GM12878 (cell line): ENCODE measurements around the gene STRN4. TPM values are rescaled to one million over a fixed set of nuclear protein-coding genes. Genes with fewer than 3 reads are reported as not detected.

ENCODE experiments used
- ATAC-seq: fragments of 200-7000 bp; cut with Tn5 transposase; 3 replicates; pipeline ENCODE4 v1.9.1; 2020; ENCODE audit warnings: mild to moderate bottlenecking, moderate library complexity
- BruUV-seq: library from RNA; stranded (reverse); fragments of 400-500 nt; replicated peaks from 2 replicates; lab custom pipeline; 2021; lab: Mats Ljungman, UMichigan
- CTCF ChIA-PET: fragments of 300-600 bp; sonication (Branson Sonifier 250); formaldehyde crosslinking; extraction: SDS; loops from one replicate; lab custom pipeline; 2021; ENCODE audit warnings: inconsistent platforms; lab: Yijun Ruan, JAX
- POLR2A ChIA-PET: fragments of 350-600 bp; formaldehyde crosslinking; extraction: SDS; loops from one replicate; lab custom pipeline; 2021; ENCODE audit warnings: inconsistent platforms; lab: Charles Lee
- RAD21 ChIA-PET: fragments of 300-600 bp; sonication (Branson Sonifier 250); formaldehyde crosslinking; loops from one replicate; lab custom pipeline; 2023; ENCODE audit warnings: antibody characterized with exemption; ENCODE audit not compliant: unreplicated experiment; lab: Charles Lee
- SMC1A ChIA-PET: fragments of 300-600 bp; sonication (Branson Sonifier 250); formaldehyde crosslinking; loops from one replicate; lab custom pipeline; 2023; ENCODE audit not compliant: unreplicated experiment, uncharacterized antibody; lab: Charles Lee
- DNase-seq: peaks from one replicate; pipeline ENCODE4 v3.0.0-alpha.2; 2011; ENCODE audit warnings: low read depth, low spot score
- FAIRE-seq: peaks from 3 replicates; lab custom pipeline; 2011; peaks lifted over from hg19 to GRCh38; lab: Jason Lieb, UNC
- H2AFZ ChIP-seq: 2 replicates; pipeline ENCODE4 v1.6.0; 2011; ENCODE audit warnings: low read depth, low read length, control low read depth; ENCODE audit not compliant: control insufficient read depth
- H3K27ac ChIP-seq: 2 replicates; pipeline ENCODE4 v1.5.1; 2011; ENCODE audit warnings: control low read depth; ENCODE audit not compliant: control insufficient read depth, insufficient read depth
- H3K27me3 ChIP-seq, 2 experiments: replicated peaks in 1 of 2; 2 replicates each; pipeline versions ENCODE4 v1.6.0 to v1.6.1; 2011; ENCODE audit warnings: low read length in 1 of 2; ENCODE audit not compliant: control insufficient read depth in 2 of 2, insufficient read depth in 2 of 2
- H3K36me3 ChIP-seq, 2 experiments: 2 replicates each; pipeline ENCODE4 v1.5.1; 2011; ENCODE audit warnings: low read length in 1 of 2; ENCODE audit not compliant: control insufficient read depth in 2 of 2, insufficient read depth in 2 of 2
- H3K4me1 ChIP-seq: 2 replicates; pipeline ENCODE4 v1.6.1; 2011; ENCODE audit warnings: mild to moderate bottlenecking, low read length, moderate library complexity, mixed read lengths; ENCODE audit not compliant: control insufficient read depth, insufficient read depth
- H3K4me2 ChIP-seq: 2 replicates; pipeline ENCODE4 v1.6.0; 2011; ENCODE audit warnings: control low read depth; ENCODE audit not compliant: control insufficient read depth, insufficient read depth
- H3K4me3 ChIP-seq: fragments of 200-600 bp; sonication (generic); 2 replicates; pipeline ENCODE4 v1.5.1; 2016
- H3K79me2 ChIP-seq: 2 replicates; pipeline ENCODE4 v1.6.0; 2011; ENCODE audit warnings: low read length; ENCODE audit not compliant: control insufficient read depth, insufficient read depth
- H3K9ac ChIP-seq: 2 replicates; pipeline ENCODE4 v1.8.0; 2011; ENCODE audit warnings: low read length, control low read depth, mixed read lengths; ENCODE audit not compliant: control insufficient read depth, insufficient read depth
- H3K9me3 ChIP-seq: replicated peaks from 3 replicates; pipeline ENCODE4 v1.5.1; 2011; ENCODE audit warnings: mild to moderate bottlenecking, low read length; ENCODE audit not compliant: control insufficient read depth, insufficient read depth
- H4K20me1 ChIP-seq: 2 replicates; pipeline ENCODE4 v1.6.0; 2011; ENCODE audit not compliant: control insufficient read depth, insufficient read depth
- CTCF ChIP-seq, 3 experiments: IDR thresholded peaks in 2 of 3; conservative IDR thresholded peaks in 1 of 3; 2 replicates each; pipeline ENCODE4 v1.5.1; 2011; ENCODE audit warnings: low read depth in 3 of 3, low read length in 3 of 3, mild to moderate bottlenecking in 3 of 3, control low read depth in 2 of 3, moderate library complexity in 2 of 3, inconsistent platforms in 1 of 3, mixed read lengths in 1 of 3; ENCODE audit not compliant: control insufficient read depth in 2 of 3, insufficient read depth in 1 of 3; ENCODE audit errors: extremely low read depth in 1 of 3
- E4F1 ChIP-seq: fragments of 450-650 bp; IDR thresholded peaks from 2 replicates; pipeline ENCODE4 v1.6.1; 2018; ENCODE audit warnings: borderline replicate concordance, mild to moderate bottlenecking; ENCODE audit not compliant: partially characterized antibody
- EZH2 ChIP-seq: IDR thresholded peaks from 2 replicates; pipeline ENCODE4 v1.6.1; 2012; ENCODE audit warnings: low read depth, mild to moderate bottlenecking, control low read depth, inconsistent platforms, low read length, borderline replicate concordance; ENCODE audit not compliant: control insufficient read depth
- FOS ChIP-seq: IDR thresholded peaks from 3 replicates; pipeline ENCODE4 v1.6.1; 2011; ENCODE audit warnings: borderline replicate concordance; ENCODE audit not compliant: insufficient read length; ENCODE audit errors: extremely low read depth
- MYC ChIP-seq: IDR thresholded peaks from 2 replicates; pipeline ENCODE4 v1.6.1; 2011; ENCODE audit warnings: mild to moderate bottlenecking, low read length, moderate library complexity, inconsistent platforms; ENCODE audit not compliant: insufficient read depth, insufficient replicate concordance, insufficient read length, severe bottlenecking
- NR2F1 ChIP-seq: fragments of 450-650 bp; conservative IDR thresholded peaks from 2 replicates; pipeline ENCODE4 v1.6.1; 2017; ENCODE audit warnings: mild to moderate bottlenecking
- RAD21 ChIP-seq: IDR thresholded peaks from 2 replicates; pipeline ENCODE4 v1.6.1; 2011; ENCODE audit warnings: mild to moderate bottlenecking, low read depth, low read length, moderate library complexity; ENCODE audit not compliant: insufficient read depth
- RFX5 ChIP-seq: IDR thresholded peaks from 2 replicates; pipeline ENCODE4 v1.6.1; 2011; ENCODE audit warnings: low read depth, low read length, improper control_type of control experiment
- SMC3 ChIP-seq: IDR thresholded peaks from 2 replicates; pipeline ENCODE4 v1.6.1; 2011; ENCODE audit warnings: low read length, improper control_type of control experiment, borderline replicate concordance
- YY1 ChIP-seq: IDR thresholded peaks from 2 replicates; pipeline ENCODE4 v1.6.1; 2011; ENCODE audit warnings: low read depth, mild to moderate bottlenecking, low read length
- ZBTB11 ChIP-seq: fragments of 450-650 bp; formaldehyde crosslinking; IDR thresholded peaks from 2 replicates; pipeline ENCODE4 v1.5.0; 2022; ENCODE audit warnings: mild to moderate bottlenecking, missing genetic modification characterization
- WGBS: methylation state at CpG from one replicate; pipeline ENCODE4 v1.1.6; 2016; ENCODE audit warnings: low lambda C conversion rate; ENCODE audit not compliant: insufficient replicate concordance, insufficient coverage; ENCODE audit errors: missing lambda C conversion rate; 5-methylcytosine and 5-hydroxymethylcytosine counted together
- in situ Hi-C: fragments of 300-500 bp; cut with MboI; formaldehyde crosslinking; loops from 9 replicates; pipeline ENCODE4 v1.14.3; 2018; ENCODE audit warnings: mixed read lengths
- intact Hi-C: fragments of 100-400 bp; cut with micrococcal nuclease; formaldehyde crosslinking; loops from one replicate; pipeline ENCODE4 v1.14.2; 2022; ENCODE audit not compliant: unreplicated experiment
- polyA plus RNA-seq, 11 experiments: library from polyadenylated mRNA; depleted of rRNA in 4 of 11; unstranded in 6 of 11; stranded (reverse) in 5 of 11; fragments of >200 nt; fragmentation: Nextera tagmentation in 4 of 11; fragmentation: Illumina TruSeq in 1 of 11; extraction: Ambion mirVana in 4 of 11; extraction: Trizol in 1 of 11; gene quantifications; 1 replicate in 1 of 11; 2 replicates in 10 of 11; pipeline versions ENCODE4 v1.2.1 to v1.2.3, GENCODE V29; 2011 to 2016; ENCODE audit warnings: inconsistent platforms in 2 of 11, missing spikeins in 2 of 11, low read depth in 1 of 11
- total RNA-seq, 4 experiments: library from RNA; depleted of rRNA in 3 of 4; stranded (reverse); fragments of >200 nt in 3 of 4; fragmentation: Illumina TruSeq in 1 of 4; extraction: Trizol in 1 of 4; gene quantifications; 2 replicates each; pipeline versions ENCODE4 v1.2.1 to v1.2.3, GENCODE V29; 2013 to 2021

STRN4 gene
- total and polyA plus RNA-seq, 10 of the 15 experiments (the other 5 are each of a cell fraction or from before 2014, with no cell fraction given): 0.42 to 62.8 (median 22.5) TPM

GRCh38 chr19:46748325-46749109 lies 2.3 kb upstream of the STRN4 start:
- no peaks in the 10 kb centered on the region for H3K9me3 ChIP-seq
- H3K4me3 ChIP-seq: no peak overlapping the region
- FAIRE-seq (no peak), ATAC-seq (peak; percentile 45), DNase-seq (no peak)
- H3K9ac ChIP-seq: no peak overlapping the region
- intact Hi-C loops: no loop called here
- H3K4me1 ChIP-seq: peaks cover 12% of the 10 kb centered on the region
- no peaks in the 10 kb centered on the region for H3K27me3 ChIP-seq
- ChIA-PET SMC1A (no interaction called here), RAD21 (interaction anchor here (0.8 to 1.0 kb wide), 2 partner anchors 43 to 45 kb away, joined by 3 to 4 read pairs; no protein-coding TSS in a partner anchor), POLR2A (interaction anchor here (0.6 kb wide), 1 partner anchor 112 kb away, joined by 4 read pairs; no protein-coding TSS in a partner anchor), CTCF (interaction anchor here (0.5 to 8.9 kb wide), 17 partner anchors 9 to 265 kb away, joined by 3 to 134 read pairs (median 4); partner anchors contain the start of genes DACT3 and SLC1A5)
- BruUV-seq: no TSS peak
- peaks cover 33% of the 10 kb centered on the region for H3K79me2 ChIP-seq
- in situ Hi-C loops: no loop called here
- no peaks in the 10 kb centered on the region for H3K36me3 ChIP-seq
- WGBS: 61% methylated on average over 21 of the region's 21 CpGs
- H4K20me1 ChIP-seq: no peaks in the 10 kb centered on the region; the same call in 1 of the 2 replicates
- no peak overlapping the region for H3K4me2 ChIP-seq
- no peak overlapping the region for H3K27ac ChIP-seq
- H2AFZ ChIP-seq: no peak overlapping the region
- TF ChIP-seq RFX5 (no peak), YY1 (peak; percentile 58; the same call in 1 of the 2 replicates), E4F1 (no peak), CTCF (IDR thresholded peaks at IDR 0.05 in 2 of 3, conservative IDR thresholded peaks at IDR 0.05 in 1 of 3; ENCODE audit: control insufficient read depth in 2 of 3, extremely low read depth in 1 of 3, insufficient read depth in 1 of 3, low read depth in 3 of 3, low read length in 3 of 3) (peak; percentile 55 to 85 (median 77)), RAD21 (peak; percentile 37), NR2F1 (no peak), FOS (no peak), SMC3 (peak; percentile 36; the same call in 1 of the 2 replicates), EZH2 (no peak), MYC (no peak), ZBTB11 (no peak)
